B cell (primary cell): ENCODE results near the gene SYT6. TPM values are rescaled to one million over a fixed set of nuclear protein-coding genes. Genes with fewer than 3 reads are reported as not detected.

Source experiments
- ATAC-seq: fragments of 200-7000 bp; cut with Tn5 transposase; one replicate; pipeline ENCODE4 v1.10.0; 2021; ENCODE audit warnings: low read depth, mild to moderate bottlenecking, moderate number of reproducible peaks, moderate library complexity
- CTCF ChIA-PET: fragments of 350-600 bp; sonication (Branson Sonifier 250); formaldehyde crosslinking; loops from one replicate; lab custom pipeline; 2021; ENCODE audit warnings: antibody characterized with exemption, inconsistent platforms; lab: Charles Lee
- POLR2A ChIA-PET: fragments of 350-600 bp; sonication (Branson Sonifier 250); formaldehyde crosslinking; loops from one replicate; lab custom pipeline; 2021; ENCODE audit warnings: antibody characterized with exemption; lab: Charles Lee
- DNase-seq: peaks from one replicate; pipeline ENCODE4 v3.0.0; 2013
- H2AFZ ChIP-seq: 2 replicates; pipeline ENCODE4 v1.6.1; 2012; ENCODE audit warnings: mild to moderate bottlenecking, low read depth, low read length; ENCODE audit not compliant: insufficient read depth, poor library complexity, severe bottlenecking
- H3K27ac ChIP-seq, 2 donors: 1 replicate in 1 of 2; 2 replicates in 1 of 2; pipeline ENCODE4 v1.5.1; 2012 to 2013; ENCODE audit warnings: low read length in 2 of 2, mild to moderate bottlenecking in 2 of 2, moderate library complexity in 1 of 2
- H3K27me3 ChIP-seq, 4 experiments: fragments of 200-600 bp in 1 of 4; sonication (generic) in 1 of 4; replicated peaks in 1 of 4; 1 replicate in 2 of 4; 2 replicates in 2 of 4; pipeline versions ENCODE4 v1.6.1 to v1.7.0; 2013 to 2016; ENCODE audit warnings: low read length in 3 of 4, mild to moderate bottlenecking in 2 of 4, mixed read lengths in 1 of 4, moderate library complexity in 1 of 4; ENCODE audit not compliant: insufficient read depth in 4 of 4, control insufficient read depth in 3 of 4; ENCODE audit errors: control extremely low read depth in 1 of 4
- H3K36me3 ChIP-seq, 2 experiments: replicated peaks in 1 of 2; 1 replicate in 1 of 2; 2 replicates in 1 of 2; pipeline versions ENCODE4 v1.6.1 to v1.7.1; 2013; ENCODE audit warnings: low read length in 1 of 2; ENCODE audit not compliant: insufficient read depth in 2 of 2, control insufficient read depth in 1 of 2; ENCODE audit errors: control extremely low read depth in 1 of 2, extremely low read depth in 1 of 2
- H3K4me1 ChIP-seq, 2 donors: fragments of 200-600 bp in 1 of 2; sonication (generic) in 1 of 2; 1 replicate in 1 of 2; 2 replicates in 1 of 2; pipeline versions ENCODE4 v1.5.1 to v1.6.1; 2013 to 2017; ENCODE audit warnings: low read length in 2 of 2; ENCODE audit not compliant: control insufficient read depth in 2 of 2, insufficient read depth in 2 of 2
- H3K4me2 ChIP-seq: replicated peaks from 2 replicates; pipeline ENCODE3; 2012; ENCODE audit warnings: mild to moderate bottlenecking, low read depth, low read length; ENCODE audit not compliant: poor library complexity, severe bottlenecking
- H3K4me3 ChIP-seq, 5 experiments: fragments of 200-600 bp in 1 of 5; sonication (generic) in 1 of 5; 1 replicate in 3 of 5; 2 replicates in 2 of 5; pipeline versions ENCODE4 v1.5.1 to v1.7.0; 2011 to 2016; ENCODE audit warnings: low read length in 4 of 5, mild to moderate bottlenecking in 4 of 5, low read depth in 2 of 5, control low read depth in 1 of 5, moderate library complexity in 1 of 5; ENCODE audit not compliant: insufficient read depth in 1 of 5; ENCODE audit errors: control extremely low read depth in 1 of 5, extremely low read depth in 1 of 5
- H3K79me2 ChIP-seq: fragments of 200-600 bp; sonication (generic); one replicate; pipeline ENCODE4 v1.6.0; 2016; ENCODE audit warnings: low read length; ENCODE audit not compliant: control insufficient read depth, insufficient read depth
- H3K9ac ChIP-seq: fragments of 200-600 bp; sonication (generic); 2 replicates; pipeline ENCODE4 v1.6.1; 2017; ENCODE audit warnings: mild to moderate bottlenecking, low read length, moderate library complexity
- H3K9me3 ChIP-seq, 3 donors: one replicate each; pipeline versions ENCODE4 v1.6.1 to v1.7.1; 2013; ENCODE audit warnings: low read length in 2 of 3; ENCODE audit not compliant: control insufficient read depth in 2 of 3, insufficient read depth in 1 of 3; ENCODE audit errors: control extremely low read depth in 1 of 3
- H4K20me1 ChIP-seq: 2 replicates; pipeline ENCODE4 v1.6.0; 2012; ENCODE audit warnings: mild to moderate bottlenecking, low read length; ENCODE audit not compliant: insufficient read depth, control insufficient read depth, poor library complexity, severe bottlenecking
- H3K27ac Mint-ChIP-seq: one replicate; pipeline ENCODE4 v1.8.0; 2021; ENCODE audit warnings: mixed read lengths
- H3K27me3 Mint-ChIP-seq: one replicate; pipeline ENCODE4 v1.8.0; 2021; ENCODE audit warnings: mixed read lengths
- H3K4me1 Mint-ChIP-seq: one replicate; pipeline ENCODE4 v1.8.0; 2021; ENCODE audit warnings: mixed read lengths
- H3K4me3 Mint-ChIP-seq: one replicate; pipeline ENCODE4 v1.8.0; 2021; ENCODE audit warnings: mixed read lengths
- H3K9me3 Mint-ChIP-seq: one replicate; pipeline ENCODE4 v1.8.0; 2022; ENCODE audit warnings: mixed read lengths; ENCODE audit not compliant: insufficient read depth
- EZH2 ChIP-seq: IDR thresholded peaks from 2 replicates; pipeline ENCODE4 v1.6.1; 2012; ENCODE audit warnings: borderline replicate concordance, low read depth, mild to moderate bottlenecking, moderate library complexity, low read length; ENCODE audit not compliant: insufficient read depth, poor library complexity, severe bottlenecking
- WGBS: methylation state at CpG from one replicate; pipeline ENCODE4 v1.1.5; 2013; ENCODE audit warnings: missing lambda C conversion rate; ENCODE audit not compliant: insufficient coverage; 5-methylcytosine and 5-hydroxymethylcytosine counted together
- intact Hi-C: fragments of 100-400 bp; cut with micrococcal nuclease; formaldehyde crosslinking; loops from one replicate; pipeline ENCODE4 v1.10.0; 2022
- polyA plus RNA-seq: library from polyadenylated mRNA; depleted of rRNA; stranded (reverse); fragments of >200 nt; gene quantifications from 2 replicates; pipeline ENCODE4 v1.2.3, GENCODE V29; 2012
- total RNA-seq, 2 donors: library from RNA; stranded (reverse); fragments of 120-200 nt in 1 of 2; gene quantifications; 1 replicate in 1 of 2; 2 replicates in 1 of 2; pipeline versions ENCODE4 v1.2.3 to v1.2.4, GENCODE V29; 2013 to 2022
- TF ChIP-seq, protein P1 (sequence below): fragments of 200-600 bp; IDR thresholded peaks from one replicate; pipeline ENCODE4 v1.8.0; 2022; ENCODE audit warnings: antibody characterized with exemption, mild to moderate bottlenecking

Gene SYT6
- total and polyA plus RNA-seq, 2 donors (not counting 1 experiment from before 2014, with no cell fraction given) = not detected

GRCh38 chr1:114199017-114199594 is 45.4 kb upstream of the SYT6 start:
- Mint-ChIP-seq H3K27me3 (peaks cover 67% of the 10 kb centered on the region), H3K9me3 (no peaks in the 10 kb centered on the region), H3K27ac (no peak overlapping the region), H3K4me1 (no peaks in the 10 kb centered on the region), H3K4me3 (no peak overlapping the region)
- WGBS = 100% methylated on average over 1 of the region's 3 CpGs
- H3K79me2 ChIP-seq = no peaks in the 10 kb centered on the region
- TF ChIP-seq, protein P1, sequence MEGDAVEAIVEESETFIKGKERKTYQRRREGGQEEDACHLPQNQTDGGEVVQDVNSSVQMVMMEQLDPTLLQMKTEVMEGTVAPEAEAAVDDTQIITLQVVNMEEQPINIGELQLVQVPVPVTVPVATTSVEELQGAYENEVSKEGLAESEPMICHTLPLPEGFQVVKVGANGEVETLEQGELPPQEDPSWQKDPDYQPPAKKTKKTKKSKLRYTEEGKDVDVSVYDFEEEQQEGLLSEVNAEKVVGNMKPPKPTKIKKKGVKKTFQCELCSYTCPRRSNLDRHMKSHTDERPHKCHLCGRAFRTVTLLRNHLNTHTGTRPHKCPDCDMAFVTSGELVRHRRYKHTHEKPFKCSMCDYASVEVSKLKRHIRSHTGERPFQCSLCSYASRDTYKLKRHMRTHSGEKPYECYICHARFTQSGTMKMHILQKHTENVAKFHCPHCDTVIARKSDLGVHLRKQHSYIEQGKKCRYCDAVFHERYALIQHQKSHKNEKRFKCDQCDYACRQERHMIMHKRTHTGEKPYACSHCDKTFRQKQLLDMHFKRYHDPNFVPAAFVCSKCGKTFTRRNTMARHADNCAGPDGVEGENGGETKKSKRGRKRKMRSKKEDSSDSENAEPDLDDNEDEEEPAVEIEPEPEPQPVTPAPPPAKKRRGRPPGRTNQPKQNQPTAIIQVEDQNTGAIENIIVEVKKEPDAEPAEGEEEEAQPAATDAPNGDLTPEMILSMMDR = no peak
- TF ChIP-seq EZH2 = no peak
- ChIA-PET POLR2A (no interaction called here), CTCF (no interaction called here)
- H3K4me2 ChIP-seq = no peak overlapping the region
- no peak overlapping the region for H3K9ac ChIP-seq
- intact Hi-C loops = no loop called here
- no peaks in the 10 kb centered on the region for H3K4me1 ChIP-seq
- no peak overlapping the region for H2AFZ ChIP-seq
- no peaks in the 10 kb centered on the region for H3K36me3 ChIP-seq
- H4K20me1 ChIP-seq = no peaks in the 10 kb centered on the region
- no peak overlapping the region for H3K27ac ChIP-seq
- DNase-seq (no peak), ATAC-seq (no peak)
- H3K9me3 ChIP-seq = no peaks in the 10 kb centered on the region
- peaks cover 0 to 8% (median 3%) of the 10 kb centered on the region in 4 experiments for H3K27me3 ChIP-seq
- H3K4me3 ChIP-seq = no peak overlapping the region

GRCh38 chr1:114196992-114197907 is 43.6 kb upstream of the SYT6 start:
- Mint-ChIP-seq H3K27me3 (peaks cover 64% of the 10 kb centered on the region), H3K4me3 (no peak overlapping the region), H3K9me3 (no peaks in the 10 kb centered on the region), H3K27ac (no peak overlapping the region), H3K4me1 (no peaks in the 10 kb centered on the region)
- no peak overlapping the region for H3K4me2 ChIP-seq
- H3K79me2 ChIP-seq = no peaks in the 10 kb centered on the region
- no peak overlapping the region for H2AFZ ChIP-seq
- peaks cover 0 to 8% (median 3%) of the 10 kb centered on the region in 4 experiments for H3K27me3 ChIP-seq
- H3K36me3 ChIP-seq = no peaks in the 10 kb centered on the region
- WGBS = 100% methylated on average over 2 of the region's 3 CpGs
- no peak overlapping the region for H3K27ac ChIP-seq
- TF ChIP-seq EZH2 = no peak
- TF ChIP-seq, protein P1 = no peak
- intact Hi-C loops = no loop called here
- no peak overlapping the region for H3K9ac ChIP-seq
- ChIA-PET CTCF (no interaction called here), POLR2A (no interaction called here)
- no peak for ATAC-seq
- H3K9me3 ChIP-seq = no peaks in the 10 kb centered on the region
- no peak overlapping the region for H3K4me3 ChIP-seq
- no peak for DNase-seq
- H3K4me1 ChIP-seq = no peaks in the 10 kb centered on the region
- H4K20me1 ChIP-seq = no peaks in the 10 kb centered on the region
